Panc1 (cell line): ENCODE measurements around the gene DCTN2. TPM values are rescaled to one million over a fixed set of nuclear protein-coding genes. Genes with fewer than 3 reads are reported as not detected.

ENCODE experiments used
- ATAC-seq: fragments of 200-7000 bp; cut with Tn5 transposase; 2 replicates; pipeline ENCODE4 v1.9.1; 2020; ENCODE audit warnings: mild to moderate bottlenecking, moderate library complexity
- BruUV-seq: library from RNA; stranded (reverse); fragments of 400-500 nt; replicated peaks from 2 replicates; lab custom pipeline; 2021; lab: Mats Ljungman, UMichigan
- CTCF ChIA-PET: fragments of 300-600 bp; sonication (Branson Sonifier 250); formaldehyde crosslinking; loops from one replicate; lab custom pipeline; 2022; ENCODE audit warnings: antibody characterized with exemption; lab: Charles Lee
- POLR2A ChIA-PET: fragments of 300-600 bp; sonication (Branson Sonifier 250); formaldehyde crosslinking; loops from one replicate; lab custom pipeline; 2022; ENCODE audit warnings: antibody characterized with exemption; lab: Charles Lee
- DNase-seq: peaks from one replicate; pipeline ENCODE4 v3.0.0-alpha.2; 2010; ENCODE audit warnings: low read depth, low spot score
- H3K27ac ChIP-seq: 2 replicates; pipeline ENCODE4 v1.5.1; 2011; ENCODE audit warnings: mild to moderate bottlenecking, low read length, inconsistent platforms
- H3K27me3 ChIP-seq: fragments of 200-500 bp; sonication (Bioruptor generic); 2 replicates; pipeline ENCODE4 v1.6.0; 2014; ENCODE audit warnings: low read length, inconsistent platforms; ENCODE audit not compliant: control insufficient read depth, insufficient read depth
- H3K36me3 ChIP-seq: fragments of 200-500 bp; sonication (Bioruptor generic); 2 replicates; pipeline ENCODE4 v1.5.1; 2014; ENCODE audit warnings: inconsistent platforms, mild to moderate bottlenecking, low read length, moderate library complexity; ENCODE audit not compliant: control insufficient read depth, insufficient read depth
- H3K4me1 ChIP-seq: 2 replicates; pipeline ENCODE4 v1.5.1; 2011; ENCODE audit warnings: inconsistent platforms, mild to moderate bottlenecking, low read length, moderate library complexity; ENCODE audit not compliant: control insufficient read depth, insufficient read depth
- H3K4me3 ChIP-seq, 2 experiments: 2 replicates each; pipeline ENCODE4 v1.5.1; 2011 to 2012; ENCODE audit warnings: low read depth in 2 of 2, low read length in 2 of 2, mild to moderate bottlenecking in 2 of 2, inconsistent platforms in 1 of 2, moderate library complexity in 1 of 2
- H3K9me3 ChIP-seq: fragments of 200-500 bp; sonication (Bioruptor generic); 2 replicates; pipeline ENCODE4 v1.5.1; 2014; ENCODE audit warnings: low read depth, mild to moderate bottlenecking, inconsistent platforms, low read length, moderate library complexity; ENCODE audit not compliant: control insufficient read depth, insufficient read depth
- POLR2AphosphoS5 ChIP-seq: IDR thresholded peaks from 2 replicates; pipeline ENCODE4 v1.6.1; 2012; ENCODE audit warnings: mild to moderate bottlenecking, low read depth, low read length, moderate library complexity
- SIN3A ChIP-seq: IDR thresholded peaks from 2 replicates; pipeline ENCODE4 v1.6.1; 2012; ENCODE audit warnings: low read depth, mild to moderate bottlenecking, low read length, moderate library complexity, borderline replicate concordance; ENCODE audit not compliant: insufficient read depth
- TCF7L2 ChIP-seq: IDR thresholded peaks from 2 replicates; pipeline ENCODE4 v1.6.1; 2011; ENCODE audit warnings: mild to moderate bottlenecking, low read depth, low read length, inconsistent platforms
- in situ Hi-C: cut with HindIII; loops from 2 replicates; pipeline ENCODE4 v1.10.0; 2016; ENCODE audit warnings: low sequenced_read_pairs, low pct_unique_long_range_greater_than_20kb
- intact Hi-C: fragments of 100-400 bp; cut with micrococcal nuclease; formaldehyde crosslinking; loops from one replicate; pipeline ENCODE4 v1.10.0; 2022; ENCODE audit not compliant: unreplicated experiment
- total RNA-seq: library from RNA; stranded (reverse); gene quantifications from one replicate; pipeline ENCODE4 v1.2.1, GENCODE V29; 2021; ENCODE audit not compliant: unreplicated experiment
- TF ChIP-seq, protein P1 (sequence below), 2 experiments: IDR thresholded peaks; 2 replicates each; pipeline ENCODE4 v1.6.1; 2011 to 2012; ENCODE audit warnings: low read depth in 2 of 2, control low read depth in 1 of 2, low read length in 1 of 2, mild to moderate bottlenecking in 1 of 2, moderate library complexity in 1 of 2; ENCODE audit not compliant: insufficient read depth in 1 of 2
- TF ChIP-seq, protein P2 (sequence below): fragments of 450-650 bp; IDR thresholded peaks from 2 replicates; pipeline ENCODE4 v1.5.1; 2017; ENCODE audit warnings: mild to moderate bottlenecking

DCTN2 gene
- total RNA-seq, 1 experiment from 2014 or later, result 97.6 TPM

DNA sequence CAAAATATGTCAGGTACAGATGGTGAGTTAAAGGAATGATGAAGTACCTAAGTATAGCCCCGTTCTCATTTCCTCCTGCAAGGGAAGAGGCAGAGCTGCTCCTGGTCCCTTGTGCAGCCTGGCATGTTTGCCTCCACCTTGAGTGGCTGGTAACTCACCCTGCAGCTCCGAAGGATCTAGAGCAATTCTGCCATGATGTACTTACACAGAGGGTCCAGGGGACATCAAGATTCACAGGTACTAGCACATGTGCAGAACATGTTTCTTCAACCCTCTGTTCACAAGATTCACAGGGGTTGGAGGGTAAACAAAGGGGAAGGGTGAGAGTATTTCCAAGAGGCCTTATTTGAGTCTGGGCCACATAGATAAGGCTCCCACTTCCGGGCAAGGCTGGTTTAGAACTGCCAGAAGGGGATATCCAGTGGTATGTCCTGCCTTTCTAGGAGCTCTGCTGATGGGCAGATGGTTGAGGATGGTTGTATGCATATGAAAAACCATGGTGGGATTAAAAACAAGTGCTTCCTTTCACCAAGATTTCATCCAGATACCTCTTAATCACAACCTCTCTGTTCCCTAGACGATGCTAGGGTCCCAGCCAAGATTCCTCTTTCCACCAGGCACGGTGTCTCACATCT, 7.7 kb downstream of the DCTN2 start:
- H3K27me3 ChIP-seq, result no peaks in the 10 kb centered on the region
- no peak for ATAC-seq
- intact Hi-C loops, result no loop called here
- no peak for TF ChIP-seq TCF7L2
- TF ChIP-seq POLR2AphosphoS5, result no peak
- TF ChIP-seq, protein P1, sequence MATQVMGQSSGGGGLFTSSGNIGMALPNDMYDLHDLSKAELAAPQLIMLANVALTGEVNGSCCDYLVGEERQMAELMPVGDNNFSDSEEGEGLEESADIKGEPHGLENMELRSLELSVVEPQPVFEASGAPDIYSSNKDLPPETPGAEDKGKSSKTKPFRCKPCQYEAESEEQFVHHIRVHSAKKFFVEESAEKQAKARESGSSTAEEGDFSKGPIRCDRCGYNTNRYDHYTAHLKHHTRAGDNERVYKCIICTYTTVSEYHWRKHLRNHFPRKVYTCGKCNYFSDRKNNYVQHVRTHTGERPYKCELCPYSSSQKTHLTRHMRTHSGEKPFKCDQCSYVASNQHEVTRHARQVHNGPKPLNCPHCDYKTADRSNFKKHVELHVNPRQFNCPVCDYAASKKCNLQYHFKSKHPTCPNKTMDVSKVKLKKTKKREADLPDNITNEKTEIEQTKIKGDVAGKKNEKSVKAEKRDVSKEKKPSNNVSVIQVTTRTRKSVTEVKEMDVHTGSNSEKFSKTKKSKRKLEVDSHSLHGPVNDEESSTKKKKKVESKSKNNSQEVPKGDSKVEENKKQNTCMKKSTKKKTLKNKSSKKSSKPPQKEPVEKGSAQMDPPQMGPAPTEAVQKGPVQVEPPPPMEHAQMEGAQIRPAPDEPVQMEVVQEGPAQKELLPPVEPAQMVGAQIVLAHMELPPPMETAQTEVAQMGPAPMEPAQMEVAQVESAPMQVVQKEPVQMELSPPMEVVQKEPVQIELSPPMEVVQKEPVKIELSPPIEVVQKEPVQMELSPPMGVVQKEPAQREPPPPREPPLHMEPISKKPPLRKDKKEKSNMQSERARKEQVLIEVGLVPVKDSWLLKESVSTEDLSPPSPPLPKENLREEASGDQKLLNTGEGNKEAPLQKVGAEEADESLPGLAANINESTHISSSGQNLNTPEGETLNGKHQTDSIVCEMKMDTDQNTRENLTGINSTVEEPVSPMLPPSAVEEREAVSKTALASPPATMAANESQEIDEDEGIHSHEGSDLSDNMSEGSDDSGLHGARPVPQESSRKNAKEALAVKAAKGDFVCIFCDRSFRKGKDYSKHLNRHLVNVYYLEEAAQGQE (IDR thresholded peaks at IDR 0.05; ENCODE audit: insufficient read depth in 1 of 2, low read depth in 2 of 2, low read length in 1 of 2), result no peak
- no peak for TF ChIP-seq SIN3A
- TF ChIP-seq, protein P2, sequence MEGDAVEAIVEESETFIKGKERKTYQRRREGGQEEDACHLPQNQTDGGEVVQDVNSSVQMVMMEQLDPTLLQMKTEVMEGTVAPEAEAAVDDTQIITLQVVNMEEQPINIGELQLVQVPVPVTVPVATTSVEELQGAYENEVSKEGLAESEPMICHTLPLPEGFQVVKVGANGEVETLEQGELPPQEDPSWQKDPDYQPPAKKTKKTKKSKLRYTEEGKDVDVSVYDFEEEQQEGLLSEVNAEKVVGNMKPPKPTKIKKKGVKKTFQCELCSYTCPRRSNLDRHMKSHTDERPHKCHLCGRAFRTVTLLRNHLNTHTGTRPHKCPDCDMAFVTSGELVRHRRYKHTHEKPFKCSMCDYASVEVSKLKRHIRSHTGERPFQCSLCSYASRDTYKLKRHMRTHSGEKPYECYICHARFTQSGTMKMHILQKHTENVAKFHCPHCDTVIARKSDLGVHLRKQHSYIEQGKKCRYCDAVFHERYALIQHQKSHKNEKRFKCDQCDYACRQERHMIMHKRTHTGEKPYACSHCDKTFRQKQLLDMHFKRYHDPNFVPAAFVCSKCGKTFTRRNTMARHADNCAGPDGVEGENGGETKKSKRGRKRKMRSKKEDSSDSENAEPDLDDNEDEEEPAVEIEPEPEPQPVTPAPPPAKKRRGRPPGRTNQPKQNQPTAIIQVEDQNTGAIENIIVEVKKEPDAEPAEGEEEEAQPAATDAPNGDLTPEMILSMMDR, result no peak
- in situ Hi-C loops, result no loop called here
- H3K4me3 ChIP-seq, result no peak overlapping the region
- no peaks in the 10 kb centered on the region for H3K4me1 ChIP-seq
- no peak overlapping the region for H3K27ac ChIP-seq
- H3K9me3 ChIP-seq, result no peaks in the 10 kb centered on the region
- POLR2A ChIA-PET, result no interaction called here
- DNase-seq, result no peak
- no TSS peak for BruUV-seq
- H3K36me3 ChIP-seq, result peaks cover 3% of the 10 kb centered on the region; the same call in 1 of the 2 replicates
- CTCF ChIA-PET, result no interaction called here

DNA sequence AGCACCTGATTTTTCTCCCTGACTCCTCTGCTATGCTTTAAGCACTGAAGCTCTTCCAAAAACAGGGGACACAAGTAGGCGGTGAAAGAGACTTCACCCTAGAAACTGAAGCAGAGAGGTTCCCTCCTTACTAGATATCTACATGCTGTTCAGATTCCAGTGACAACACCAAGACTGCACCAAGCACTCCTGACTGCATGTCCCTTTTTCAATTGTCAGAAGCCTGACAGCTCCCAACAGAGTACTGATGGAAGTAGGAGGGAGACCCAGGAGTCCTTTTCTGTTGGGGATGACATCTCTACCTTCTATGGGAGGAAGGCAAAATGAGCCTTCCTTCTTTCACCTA, 10.4 kb downstream of the DCTN2 start:
- Histone ChIP-seq H3K4me3 (no peak overlapping the region), H3K36me3 (peaks cover 4% of the 10 kb centered on the region), H3K9me3 (no peaks in the 10 kb centered on the region), H3K27ac (no peak overlapping the region), H3K4me1 (no peaks in the 10 kb centered on the region), H3K27me3 (no peaks in the 10 kb centered on the region)
- ChIA-PET CTCF (no interaction called here), POLR2A (no interaction called here)
- BruUV-seq, result no TSS peak
- no peak for ATAC-seq
- DNase-seq, result no peak
- TF ChIP-seq SIN3A (no peak), TCF7L2 (no peak), POLR2AphosphoS5 (no peak)
- TF ChIP-seq, protein P1 (IDR thresholded peaks at IDR 0.05; ENCODE audit: insufficient read depth in 1 of 2, low read depth in 2 of 2, low read length in 1 of 2), result no peak
- TF ChIP-seq, protein P2, result no peak
- intact Hi-C loops (no loop called here), in situ Hi-C loops (no loop called here)
